Neuron (in vitro differentiated cells): Measurements from ENCODE around the gene SF3B2.
"Not testable (repeated sequence)": the region's sequence is repeated elsewhere in the genome, so short reads cannot be mapped to it uniquely, and the experiment has no call there.

ENCODE experiments used
- H2AFZ ChIP-seq: one replicate; pipeline ENCODE4 v1.6.1; 2013; ENCODE audit warnings: low read depth, mild to moderate bottlenecking, inconsistent platforms, low read length, moderate library complexity
- H3K27me3 ChIP-seq: one replicate; pipeline ENCODE4 v1.6.1; 2013; ENCODE audit warnings: low read length; ENCODE audit not compliant: insufficient read depth
- H3K36me3 ChIP-seq: one replicate; pipeline ENCODE4 v1.6.1; 2013; ENCODE audit warnings: low read length; ENCODE audit not compliant: insufficient read depth
- H3K4me1 ChIP-seq: one replicate; pipeline ENCODE4 v1.6.1; 2013; ENCODE audit warnings: low read length; ENCODE audit not compliant: insufficient read depth
- H3K4me3 ChIP-seq: 2 replicates; pipeline ENCODE4 v1.5.1; 2013; ENCODE audit warnings: mild to moderate bottlenecking, low read length, moderate library complexity
- H3K9me3 ChIP-seq: one replicate; pipeline ENCODE4 v1.6.1; 2013; ENCODE audit warnings: low read length

Gene SF3B2

DNA sequence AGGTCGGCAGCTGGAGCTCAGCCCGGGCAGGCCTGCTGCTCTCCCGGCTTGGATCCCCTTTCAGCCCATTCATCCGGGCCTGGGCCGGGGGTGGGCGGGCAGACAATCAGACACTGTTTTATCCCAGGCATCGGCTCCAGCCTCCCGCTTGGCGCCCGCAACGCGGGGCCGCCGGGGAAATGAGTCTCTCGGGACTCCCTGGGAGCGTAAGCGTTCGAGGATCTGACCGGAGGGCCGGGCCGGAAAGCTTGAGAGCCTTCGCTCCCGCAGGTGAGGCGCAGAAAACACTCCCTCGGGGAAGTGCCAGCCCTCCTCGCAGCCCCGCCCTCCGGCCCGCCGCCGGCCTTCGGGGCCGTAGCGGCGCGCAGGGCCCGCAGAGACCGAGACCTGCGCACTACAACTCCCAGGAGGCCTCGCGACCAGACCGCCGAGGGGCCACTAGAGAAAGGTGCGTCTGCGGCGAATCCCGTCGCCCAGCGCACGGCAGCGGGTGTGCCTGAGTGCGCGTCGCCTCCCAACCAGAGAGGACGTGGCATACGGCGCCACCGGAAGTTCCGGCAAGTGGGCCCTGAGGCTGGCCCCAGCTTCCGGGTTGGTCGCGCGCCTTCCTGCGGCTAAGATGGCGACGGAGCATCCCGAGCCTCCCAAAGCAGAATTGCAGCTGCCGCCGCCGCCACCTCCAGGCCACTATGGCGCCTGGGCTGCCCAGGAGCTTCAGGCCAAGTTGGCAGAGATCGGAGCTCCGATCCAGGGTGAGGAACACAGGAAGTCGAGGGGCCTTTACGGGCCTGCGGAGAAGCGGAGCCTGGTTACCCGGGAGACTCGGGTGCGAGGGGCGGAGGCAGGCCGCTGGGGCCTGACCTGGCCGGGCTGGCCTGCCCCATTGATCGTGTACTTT, at the start of gene SF3B2:
Gene SF3B2 (plus strand): TSS at position 599 of the 898 bp plus-strand sequence. CDS start 21 bp downstream, at position 620.
- H3K9me3 ChIP-seq: no peaks in the 10 kb centered on the region
- peaks cover 27% of the 10 kb centered on the region for H3K36me3 ChIP-seq
- H2AFZ ChIP-seq: peak within 1 kb of the TSS; percentile 27
- peak within 1 kb of the TSS; percentile 81 for H3K4me3 ChIP-seq
- H3K27me3 ChIP-seq: no peaks in the 10 kb centered on the region
- peaks cover 28% of the 10 kb centered on the region for H3K4me1 ChIP-seq

DNA sequence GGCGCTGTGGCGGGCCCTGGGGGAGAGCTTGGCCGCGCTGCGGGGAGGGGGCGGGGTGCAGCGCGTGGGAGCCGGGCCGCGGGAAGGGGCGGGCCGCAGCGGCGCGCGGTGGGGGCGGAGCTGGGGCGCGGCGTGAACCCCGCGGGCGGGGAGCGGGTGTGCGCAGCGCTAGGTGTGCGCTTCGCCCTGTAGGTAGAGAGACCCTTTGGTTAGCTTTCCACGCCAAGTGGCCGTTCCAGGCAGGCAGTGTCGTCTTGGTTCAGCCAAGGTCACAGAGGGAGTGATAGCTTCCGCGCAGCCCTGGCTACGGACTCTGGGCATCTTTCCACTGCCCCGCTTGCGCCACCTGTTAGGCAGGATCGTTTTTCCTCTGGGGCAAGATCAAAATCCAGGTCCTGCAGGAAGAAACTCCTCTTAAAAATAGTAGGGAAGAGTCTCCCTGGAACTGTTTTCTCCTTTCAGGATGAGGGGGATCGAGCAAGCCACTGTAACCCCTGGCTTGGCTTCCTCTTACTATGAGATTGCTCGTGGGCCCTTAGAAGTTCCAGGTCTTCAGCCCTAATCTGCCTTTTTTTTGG, 49.4 kb upstream of the SF3B2 start:
- Histone ChIP-seq H3K9me3 (no peaks in the 10 kb centered on the region), H3K36me3 (peaks cover 47% of the 10 kb centered on the region)

GRCh38 chr11:66003291-66003690, 48.9 kb upstream of the SF3B2 start:
- Histone ChIP-seq H3K27me3 (no peaks in the 10 kb centered on the region), H2AFZ (no peak overlapping the region), H3K36me3 (peaks cover 41% of the 10 kb centered on the region), H3K9me3 (no peaks in the 10 kb centered on the region), H3K4me3 (peak overlapping the region; percentile 72), H3K4me1 (peaks cover 8% of the 10 kb centered on the region)

More for the DNA sequence above, 49.4 kb upstream of the SF3B2 start:
- Histone ChIP-seq H3K4me1 (peaks cover 8% of the 10 kb centered on the region), H3K27me3 (no peaks in the 10 kb centered on the region), H2AFZ (peak overlapping the region; percentile 78), H3K4me3 (peak overlapping the region; percentile 72)

DNA sequence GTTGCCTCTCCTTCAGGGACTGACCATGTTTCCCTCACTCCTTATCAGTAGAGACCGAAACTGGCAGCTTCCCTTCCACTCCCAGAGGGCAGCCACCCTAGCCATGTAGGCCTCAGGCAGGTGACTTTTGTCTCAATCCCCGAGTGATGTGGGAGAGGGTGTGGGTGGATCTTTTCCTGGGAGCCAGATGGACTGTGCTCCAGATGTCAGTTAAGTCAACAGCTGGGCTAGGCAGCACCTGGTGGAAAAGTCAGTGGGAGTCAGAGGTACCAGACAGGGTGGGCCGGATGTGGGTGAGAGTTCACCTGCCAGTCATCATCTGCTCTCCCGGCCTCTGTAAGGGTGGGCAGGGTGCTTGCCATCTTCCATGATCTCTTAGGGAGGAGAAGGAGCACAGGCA, 48.0 kb upstream of the SF3B2 start:
- no peaks in the 10 kb centered on the region for H3K27me3 ChIP-seq
- H2AFZ ChIP-seq: no peak overlapping the region
- H3K9me3 ChIP-seq: no peaks in the 10 kb centered on the region
- H3K4me3 ChIP-seq: no peak overlapping the region
- H3K4me1 ChIP-seq: peaks cover 8% of the 10 kb centered on the region
- peaks cover 32% of the 10 kb centered on the region for H3K36me3 ChIP-seq

GRCh38 chr11:66006134-66006890, 45.9 kb upstream of the SF3B2 start:
- Histone ChIP-seq H3K4me3 (no peak overlapping the region), H3K9me3 (no peaks in the 10 kb centered on the region), H3K27me3 (peaks cover 10% of the 10 kb centered on the region)

GRCh38 chr11:66006891-66007176, 45.3 kb upstream of the SF3B2 start:
- Histone ChIP-seq H3K27me3 (peaks cover 15% of the 10 kb centered on the region), H2AFZ (no peak overlapping the region), H3K4me1 (peaks cover 8% of the 10 kb centered on the region), H3K4me3 (no peak overlapping the region), H3K9me3 (no peaks in the 10 kb centered on the region), H3K36me3 (peaks cover 20% of the 10 kb centered on the region)

More at GRCh38 chr11:66006134-66006890, 45.9 kb upstream of the SF3B2 start:
- Histone ChIP-seq H3K36me3 (peaks cover 20% of the 10 kb centered on the region), H2AFZ (no peak overlapping the region), H3K4me1 (peaks cover 8% of the 10 kb centered on the region)

- Histone ChIP-seq H3K36me3 (peaks cover 20% of the 10 kb centered on the region), H2AFZ (no peak overlapping the region), H3K9me3 (no peaks in the 10 kb centered on the region), H3K4me1 (peaks cover 8% of the 10 kb centered on the region), H3K4me3 (no peak overlapping the region), H3K27me3 (peaks cover 19% of the 10 kb centered on the region)
These were observed 44.9 kb upstream of the SF3B2 start for GRCh38 chr11:66007201-66007634.

DNA sequence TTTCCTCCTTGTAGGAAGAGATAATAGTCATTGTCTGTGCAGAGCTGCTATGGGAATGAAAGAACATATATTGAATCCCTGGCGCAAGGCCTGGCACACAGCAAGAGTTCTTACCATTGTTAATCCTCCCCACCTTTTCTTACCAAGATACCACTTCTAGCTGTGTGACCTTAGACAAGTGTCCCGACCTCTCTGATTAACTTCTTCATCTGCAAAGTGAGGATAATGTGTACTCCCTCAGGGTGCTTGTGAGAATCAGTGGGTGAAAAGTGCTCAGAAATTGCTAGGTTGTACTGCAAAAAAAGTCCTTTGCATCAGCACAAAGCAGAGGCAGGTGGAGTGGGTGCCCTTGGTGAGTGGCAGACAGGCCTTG, 44.1 kb upstream of the SF3B2 start:
- Histone ChIP-seq H3K36me3 (peaks cover 20% of the 10 kb centered on the region), H3K9me3 (no peaks in the 10 kb centered on the region), H3K4me3 (no peak overlapping the region), H2AFZ (no peak overlapping the region), H3K4me1 (peaks cover 5% of the 10 kb centered on the region), H3K27me3 (peaks cover 26% of the 10 kb centered on the region)

DNA sequence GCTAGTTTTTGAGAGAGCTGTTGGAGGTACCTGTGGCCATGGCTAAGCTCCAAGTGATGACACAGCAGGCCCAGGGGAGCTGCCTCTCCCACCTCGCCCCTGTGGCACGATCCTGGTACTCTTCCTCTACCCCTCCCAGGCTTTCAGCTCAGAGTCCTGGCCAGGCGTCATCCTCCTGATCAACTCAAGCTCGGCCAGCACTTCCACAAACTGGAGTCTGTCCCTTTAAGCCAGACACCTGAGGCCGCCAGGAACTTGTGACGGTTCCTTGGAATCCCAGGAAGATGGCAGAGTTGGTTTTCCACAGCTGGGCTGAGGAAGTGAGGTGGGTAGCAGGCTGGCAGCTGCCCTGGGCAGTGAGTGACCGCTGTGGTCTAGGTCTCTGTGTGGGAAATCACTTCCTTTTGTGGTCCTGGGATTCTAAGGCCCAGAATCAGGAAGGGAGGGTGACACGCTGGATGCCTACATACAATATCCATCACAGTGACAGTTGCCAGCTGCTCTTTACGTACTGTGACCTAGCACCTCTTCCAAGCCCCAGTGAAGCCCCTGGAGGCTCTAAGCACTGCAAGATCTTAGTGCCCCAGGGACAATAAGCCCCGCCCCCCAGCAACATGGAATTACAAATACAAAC, 43.6 kb upstream of the SF3B2 start:
- Histone ChIP-seq H3K4me1 (peaks cover under 1% of the 10 kb centered on the region), H3K27me3 (peaks cover 31% of the 10 kb centered on the region), H3K4me3 (no peak overlapping the region), H3K9me3 (no peaks in the 10 kb centered on the region), H3K36me3 (peaks cover 17% of the 10 kb centered on the region), H2AFZ (no peak overlapping the region)

DNA sequence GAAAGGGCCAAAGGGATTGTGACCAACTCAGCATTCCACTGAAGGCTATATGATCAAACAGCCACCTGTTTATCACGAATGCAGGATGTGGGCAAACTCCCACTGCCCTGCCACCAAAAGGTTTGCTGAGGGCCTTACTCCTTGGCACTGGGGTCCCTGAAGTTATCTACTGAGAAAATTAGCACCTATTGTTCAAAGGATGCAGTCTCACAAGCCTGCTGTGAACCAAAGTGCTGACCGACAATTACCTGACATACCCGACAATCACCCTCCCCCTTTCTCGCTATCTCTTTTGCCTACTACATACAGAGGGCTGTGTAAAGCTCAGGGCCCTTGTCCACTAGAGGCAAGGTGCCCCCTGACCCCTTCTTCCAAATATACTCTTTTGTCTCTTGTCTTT, 42.1 kb upstream of the SF3B2 start:
- H3K9me3 ChIP-seq, H3K36me3 ChIP-seq, H3K4me1 ChIP-seq, H2AFZ ChIP-seq, H3K4me3 ChIP-seq: not testable (repeated sequence)
- peaks cover 40% of the 10 kb centered on the region for H3K27me3 ChIP-seq

DNA sequence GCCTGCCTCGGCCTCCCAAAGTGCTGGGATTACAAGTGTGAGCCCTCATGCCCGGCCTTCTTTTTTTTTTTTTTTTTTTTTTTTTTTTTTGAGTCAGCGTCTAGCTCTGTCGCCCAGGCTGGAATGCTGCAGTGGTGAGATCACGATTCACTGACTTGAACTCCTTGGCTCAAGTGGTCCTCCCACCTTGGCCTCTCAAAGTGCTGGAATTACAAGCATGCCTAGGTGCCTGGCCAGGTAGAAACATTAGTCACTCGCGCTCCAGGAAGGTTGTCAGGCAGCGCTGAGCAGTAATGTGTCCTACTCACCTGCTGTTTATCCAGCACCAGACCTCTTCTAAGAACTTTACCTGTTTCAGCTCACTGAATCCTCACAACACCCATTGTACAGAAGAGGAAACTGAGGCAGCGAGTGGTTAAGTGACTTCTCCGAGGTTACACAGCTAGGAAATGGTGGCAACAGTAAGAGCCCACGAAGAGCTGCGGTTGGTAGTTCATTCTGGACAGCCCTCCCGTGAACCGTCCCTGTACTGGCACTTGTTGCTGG, 40.9 kb upstream of the SF3B2 start:
- Histone ChIP-seq H3K4me3 (no peak overlapping the region), H2AFZ (no peak overlapping the region), H3K9me3 (no peaks in the 10 kb centered on the region), H3K36me3 (no peaks in the 10 kb centered on the region), H3K4me1 (no peaks in the 10 kb centered on the region), H3K27me3 (peaks cover 50% of the 10 kb centered on the region)

GRCh38 chr11:66011785-66012303, 40.3 kb upstream of the SF3B2 start, which contains the start of gene CST6:
TSS of gene CST6 (plus strand) at chr11:66012008. CDS start at chr11:66012045, 37 bp downstream.
- H3K4me3 ChIP-seq: no peak within 1 kb of the TSS
- H3K27me3 ChIP-seq: peaks cover 50% of the 10 kb centered on the region
- no peaks in the 10 kb centered on the region for H3K4me1 ChIP-seq
- H3K9me3 ChIP-seq: no peaks in the 10 kb centered on the region
- H2AFZ ChIP-seq: no peak within 1 kb of the TSS
- H3K36me3 ChIP-seq: no peaks in the 10 kb centered on the region
